Keratinocyte (primary cell): ENCODE data around the gene TNNT2. TPM values are rescaled to one million over a fixed set of nuclear protein-coding genes. Genes with fewer than 3 reads are reported as not detected.

Experiments used
- DNase-seq: peaks from one replicate; pipeline ENCODE4 v3.0.0-alpha.2; 2011; ENCODE audit warnings: low read depth, missing footprints, low spot score
- FAIRE-seq: peaks from 2 replicates; lab custom pipeline; 2011; peaks lifted over from hg19 to GRCh38; lab: Jason Lieb, UNC
- H2AFZ ChIP-seq: 2 replicates; pipeline ENCODE4 v1.6.0; 2012; ENCODE audit warnings: low read length, control low read depth, inconsistent platforms; ENCODE audit not compliant: control insufficient read depth
- H3K27ac ChIP-seq: 2 replicates; pipeline ENCODE4 v1.5.1; 2011; ENCODE audit warnings: low read length; ENCODE audit not compliant: control insufficient read depth, insufficient read depth
- H3K27me3 ChIP-seq: 3 replicates; pipeline ENCODE4 v1.6.0; 2011; ENCODE audit warnings: low read length; ENCODE audit not compliant: control insufficient read depth, insufficient read depth; ENCODE audit errors: extremely low read depth
- H3K36me3 ChIP-seq, 2 experiments: 2 replicates in 1 of 2; 3 replicates in 1 of 2; pipeline ENCODE4 v1.5.1; 2011; ENCODE audit warnings: low read length in 2 of 2, mild to moderate bottlenecking in 1 of 2; ENCODE audit not compliant: control insufficient read depth in 2 of 2, insufficient read depth in 2 of 2; ENCODE audit errors: extremely low read depth in 1 of 2
- H3K4me1 ChIP-seq: 3 replicates; pipeline ENCODE4 v1.5.1; 2011; ENCODE audit warnings: low read length; ENCODE audit not compliant: control insufficient read depth, insufficient read depth; ENCODE audit errors: extremely low read depth
- H3K4me2 ChIP-seq: 3 replicates; pipeline ENCODE4 v1.6.0; 2011; ENCODE audit warnings: low read depth, low read length; ENCODE audit not compliant: control insufficient read depth, insufficient read depth; ENCODE audit errors: extremely low read depth
- H3K4me3 ChIP-seq, 3 experiments: fragments of 200-600 bp in 1 of 3; sonication (generic) in 1 of 3; 2 replicates in 2 of 3; 3 replicates in 1 of 3; pipeline ENCODE4 v1.5.1; 2011 to 2016; ENCODE audit warnings: low read length in 3 of 3, mild to moderate bottlenecking in 3 of 3, control low read depth in 2 of 3, inconsistent platforms in 1 of 3, low read depth in 1 of 3, mixed read lengths in 1 of 3, mixed run types in 1 of 3, moderate library complexity in 1 of 3; ENCODE audit not compliant: control insufficient read depth in 2 of 3, insufficient read depth in 2 of 3; ENCODE audit errors: extremely low read depth in 1 of 3
- H3K79me2 ChIP-seq: 2 replicates; pipeline ENCODE4 v1.6.0; 2012; ENCODE audit warnings: low read length; ENCODE audit not compliant: control insufficient read depth, insufficient read depth
- H3K9ac ChIP-seq: 3 replicates; pipeline ENCODE4 v1.6.0; 2011; ENCODE audit warnings: low read length; ENCODE audit not compliant: control insufficient read depth, insufficient read depth; ENCODE audit errors: extremely low read depth
- H3K9me1 ChIP-seq: 3 replicates; pipeline ENCODE4 v1.6.0; 2011; ENCODE audit warnings: low read length; ENCODE audit not compliant: control insufficient read depth, insufficient read depth; ENCODE audit errors: extremely low read depth
- H3K9me3 ChIP-seq: 2 replicates; pipeline ENCODE4 v1.5.1; 2012; ENCODE audit warnings: low read depth, low read length; ENCODE audit not compliant: control insufficient read depth
- H4K20me1 ChIP-seq: 3 replicates; pipeline ENCODE4 v1.6.0; 2011; ENCODE audit warnings: low read length; ENCODE audit not compliant: control insufficient read depth, insufficient read depth; ENCODE audit errors: extremely low read depth
- CTCF ChIP-seq, 3 experiments: IDR thresholded peaks in 1 of 3; conservative IDR thresholded peaks in 1 of 3; optimal IDR thresholded peaks in 1 of 3; 2 replicates in 2 of 3; 3 replicates in 1 of 3; pipeline versions ENCODE3 to v1.5.1; 2011; ENCODE audit warnings: low read length in 3 of 3, mild to moderate bottlenecking in 3 of 3, moderate library complexity in 2 of 3, control low read depth in 1 of 3, inconsistent platforms in 1 of 3; ENCODE audit not compliant: insufficient read depth in 2 of 3; ENCODE audit errors: extremely low read depth in 1 of 3
- EZH2 ChIP-seq: IDR thresholded peaks from one replicate; pipeline ENCODE4 v1.6.1; 2012; ENCODE audit warnings: inconsistent platforms, mild to moderate bottlenecking, low read length, moderate library complexity
- dilution Hi-C: fragments of 300-500 bp; cut with MboI; formaldehyde crosslinking; loops from one replicate; pipeline ENCODE4 v1.7.0; 2020; ENCODE audit warnings: low sequenced_read_pairs; ENCODE audit not compliant: extremely low pct_ligation_motif_present
- polyA plus RNA-seq, 5 experiments: library from polyadenylated mRNA; depleted of rRNA in 3 of 5; stranded (reverse) in 3 of 5; stranded (forward) in 1 of 5; unstranded in 1 of 5; fragments of >200 nt; gene quantifications; 1 replicate in 1 of 5; 2 replicates in 3 of 5; 3 replicates in 1 of 5; pipeline versions ENCODE4 v1.2.1 to v1.2.3, GENCODE V29; 2011 to 2012; ENCODE audit warnings: missing spikeins in 2 of 5, low read depth in 1 of 5, low replicate concordance in 1 of 5

TNNT2 gene
- polyA plus RNA-seq, 1 donor (not counting 4 experiments of a cell fraction or from before 2014, with no cell fraction given): 1.4 TPM

- Histone ChIP-seq H3K79me2 (no peaks in the 10 kb centered on the region), H3K9me1 (no peaks in the 10 kb centered on the region), H3K9ac (no peak overlapping the region), H3K27ac (no peak overlapping the region), H3K27me3 (peaks cover 11% of the 10 kb centered on the region), H3K36me3 (no peaks in the 10 kb centered on the region), H3K4me1 (peaks cover 13% of the 10 kb centered on the region), H3K4me3 (no peak overlapping the region), H2AFZ (no peak overlapping the region), H4K20me1 (no peaks in the 10 kb centered on the region), H3K4me2 (no peak overlapping the region), H3K9me3 (no peaks in the 10 kb centered on the region)
- TF ChIP-seq EZH2 (no peak), CTCF (optimal IDR thresholded peaks at IDR 0.05 in 1 of 3, IDR thresholded peaks at IDR 0.05 in 1 of 3, conservative IDR thresholded peaks at IDR 0.05 in 1 of 3; ENCODE audit: extremely low read depth in 1 of 3, insufficient read depth in 2 of 3, low read length in 3 of 3) (no peak)
- dilution Hi-C loops: no loop called here
- DNase-seq (no peak), FAIRE-seq (no peak)
Observed at GRCh38 chr1:201360486-201360885, 17.0 kb downstream of the TNNT2 start.

GRCh38 chr1:201359873-201360210 is 17.6 kb downstream of the TNNT2 start:
- peaks cover 19% of the 10 kb centered on the region for H3K4me1 ChIP-seq
- no peaks in the 10 kb centered on the region for H4K20me1 ChIP-seq
- H3K27ac ChIP-seq: no peak overlapping the region
- no peak overlapping the region for H3K4me3 ChIP-seq
- H3K36me3 ChIP-seq: no peaks in the 10 kb centered on the region
- no peaks in the 10 kb centered on the region for H3K9me1 ChIP-seq
- peaks cover 11% of the 10 kb centered on the region for H3K27me3 ChIP-seq
- DNase-seq (no peak), FAIRE-seq (no peak)
- TF ChIP-seq CTCF (optimal IDR thresholded peaks at IDR 0.05 in 1 of 3, IDR thresholded peaks at IDR 0.05 in 1 of 3, conservative IDR thresholded peaks at IDR 0.05 in 1 of 3; ENCODE audit: extremely low read depth in 1 of 3, insufficient read depth in 2 of 3, low read length in 3 of 3) (no peak), EZH2 (no peak)
- no peak overlapping the region for H3K9ac ChIP-seq
- no peak overlapping the region for H3K4me2 ChIP-seq
- H2AFZ ChIP-seq: no peak overlapping the region
- no peaks in the 10 kb centered on the region for H3K79me2 ChIP-seq
- H3K9me3 ChIP-seq: no peaks in the 10 kb centered on the region
- dilution Hi-C loops: no loop called here
